ENCODE data around the gene KXD1. TPM values are rescaled to one million over a fixed set of nuclear protein-coding genes. Genes with fewer than 3 reads are reported as not detected.

KXD1 gene
- polyA plus RNA-seq, 2 of the 4 experiments (the other 2 are of a cell fraction) = 62.8 to 83.9 TPM

- 74% methylated on average over 9 of the region's 9 CpGs for WGBS (ENCODE audit: missing lambda C conversion rate)
- FAIRE-seq (no peak), DNase-seq (ENCODE audit: low read depth in 1 of 2, low spot score in 1 of 2) (no peak), ATAC-seq (no peak)
- POLR2A ChIA-PET = no interaction called here
- H3K27ac ChIP-seq = no peak overlapping the region
- peaks cover 28% of the 10 kb centered on the region; the same call in 2 of the 3 replicates for H3K4me1 ChIP-seq
- no peak overlapping the region for H3K4me2 ChIP-seq
- CTCF ChIA-PET = interaction anchor here (0.7 to 2.5 kb wide), 3 partner anchors 21 to 238 kb away, joined by 3 to 6 read pairs (median 3); partner anchors contain the start of gene REX1BD
- no peak overlapping the region for H3K4me3 ChIP-seq
- no peaks in the 10 kb centered on the region for H3K9me3 ChIP-seq
- TF ChIP-seq POLR2AphosphoS2 (conservative IDR thresholded peaks at IDR 0.05; ENCODE audit: low read length) = no peak
- TF ChIP-seq EHF (CRISPR knock-in tag; IDR thresholded peaks at IDR 0.05) = no peak
- TF ChIP-seq, protein P1, sequence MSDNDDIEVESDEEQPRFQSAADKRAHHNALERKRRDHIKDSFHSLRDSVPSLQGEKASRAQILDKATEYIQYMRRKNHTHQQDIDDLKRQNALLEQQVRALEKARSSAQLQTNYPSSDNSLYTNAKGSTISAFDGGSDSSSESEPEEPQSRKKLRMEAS (IDR thresholded peaks at IDR 0.05) = no peak
- TF ChIP-seq PBX3 (IDR thresholded peaks at IDR 0.05) = no peak
- TF ChIP-seq, protein P2, sequence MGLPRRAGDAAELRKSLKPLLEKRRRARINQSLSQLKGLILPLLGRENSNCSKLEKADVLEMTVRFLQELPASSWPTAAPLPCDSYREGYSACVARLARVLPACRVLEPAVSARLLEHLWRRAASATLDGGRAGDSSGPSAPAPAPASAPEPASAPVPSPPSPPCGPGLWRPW (IDR thresholded peaks at IDR 0.05) = no peak
- TF ChIP-seq BHLHE40 (IDR thresholded peaks at IDR 0.05; ENCODE audit: low read depth, low read length) = no peak
Measured at GRCh38 chr19:18608805-18609716, 51.4 kb downstream of the KXD1 start.

- CTCF ChIA-PET = interaction anchor here (0.7 to 1.1 kb wide), 3 partner anchors 21 to 237 kb away, joined by 3 read pairs; no protein-coding TSS in a partner anchor
- TF ChIP-seq, protein P3, sequence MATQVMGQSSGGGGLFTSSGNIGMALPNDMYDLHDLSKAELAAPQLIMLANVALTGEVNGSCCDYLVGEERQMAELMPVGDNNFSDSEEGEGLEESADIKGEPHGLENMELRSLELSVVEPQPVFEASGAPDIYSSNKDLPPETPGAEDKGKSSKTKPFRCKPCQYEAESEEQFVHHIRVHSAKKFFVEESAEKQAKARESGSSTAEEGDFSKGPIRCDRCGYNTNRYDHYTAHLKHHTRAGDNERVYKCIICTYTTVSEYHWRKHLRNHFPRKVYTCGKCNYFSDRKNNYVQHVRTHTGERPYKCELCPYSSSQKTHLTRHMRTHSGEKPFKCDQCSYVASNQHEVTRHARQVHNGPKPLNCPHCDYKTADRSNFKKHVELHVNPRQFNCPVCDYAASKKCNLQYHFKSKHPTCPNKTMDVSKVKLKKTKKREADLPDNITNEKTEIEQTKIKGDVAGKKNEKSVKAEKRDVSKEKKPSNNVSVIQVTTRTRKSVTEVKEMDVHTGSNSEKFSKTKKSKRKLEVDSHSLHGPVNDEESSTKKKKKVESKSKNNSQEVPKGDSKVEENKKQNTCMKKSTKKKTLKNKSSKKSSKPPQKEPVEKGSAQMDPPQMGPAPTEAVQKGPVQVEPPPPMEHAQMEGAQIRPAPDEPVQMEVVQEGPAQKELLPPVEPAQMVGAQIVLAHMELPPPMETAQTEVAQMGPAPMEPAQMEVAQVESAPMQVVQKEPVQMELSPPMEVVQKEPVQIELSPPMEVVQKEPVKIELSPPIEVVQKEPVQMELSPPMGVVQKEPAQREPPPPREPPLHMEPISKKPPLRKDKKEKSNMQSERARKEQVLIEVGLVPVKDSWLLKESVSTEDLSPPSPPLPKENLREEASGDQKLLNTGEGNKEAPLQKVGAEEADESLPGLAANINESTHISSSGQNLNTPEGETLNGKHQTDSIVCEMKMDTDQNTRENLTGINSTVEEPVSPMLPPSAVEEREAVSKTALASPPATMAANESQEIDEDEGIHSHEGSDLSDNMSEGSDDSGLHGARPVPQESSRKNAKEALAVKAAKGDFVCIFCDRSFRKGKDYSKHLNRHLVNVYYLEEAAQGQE (IDR thresholded peaks at IDR 0.05) = no peak
- TF ChIP-seq RARB (CRISPR knock-in tag; IDR thresholded peaks at IDR 0.05) (no peak), POLR2A (IDR thresholded peaks at IDR 0.05; ENCODE audit: low read length) (no peak), CBX8 (IDR thresholded peaks at IDR 0.05) (no peak), ZC3H11A (IDR thresholded peaks at IDR 0.05) (no peak)
- TF ChIP-seq, protein P2 (IDR thresholded peaks at IDR 0.05) = no peak
- no peak for FAIRE-seq
- ATAC-seq = no peak
- WGBS (ENCODE audit: missing lambda C conversion rate) = no CpG with 5 or more reads among the region's 2 CpGs
- DNase-seq (ENCODE audit: low read depth in 1 of 2, low spot score in 1 of 2) = no peak
- H3K4me3 ChIP-seq = no peak overlapping the region
- no peak overlapping the region for H3K4me2 ChIP-seq
- H3K27ac ChIP-seq = no peak overlapping the region
- POLR2A ChIA-PET = no interaction called here
- peaks cover 28% of the 10 kb centered on the region; the same call in 2 of the 3 replicates for H3K4me1 ChIP-seq
- H3K9me3 ChIP-seq = no peaks in the 10 kb centered on the region
Measured at GRCh38 chr19:18609717-18610051, 52.0 kb downstream of the KXD1 start.

GRCh38 chr19:18610245-18610555 lies 52.5 kb downstream of the KXD1 start:
- ChIA-PET POLR2A (no interaction called here), CTCF (interaction anchor here (0.7 to 1.1 kb wide), 3 partner anchors 21 to 237 kb away, joined by 3 read pairs; no protein-coding TSS in a partner anchor)
- WGBS (ENCODE audit: missing lambda C conversion rate) = 83% methylated on average over 1 of the region's 3 CpGs
- Histone ChIP-seq H3K4me1 (peaks cover 28% of the 10 kb centered on the region; the same call in 2 of the 3 replicates), H3K27ac (no peak overlapping the region), H3K4me3 (no peak overlapping the region), H3K4me2 (no peak overlapping the region), H3K9me3 (no peaks in the 10 kb centered on the region)
- no peak for FAIRE-seq
- TF ChIP-seq CEBPB (IDR thresholded peaks at IDR 0.05) (no peak), CHD2 (IDR thresholded peaks at IDR 0.05; ENCODE audit: low read length, partially characterized antibody) (no peak), EP300 (IDR thresholded peaks at IDR 0.05) (no peak), SMC3 (IDR thresholded peaks at IDR 0.05) (no peak), MYC (IDR thresholded peaks at IDR 0.05; ENCODE audit: borderline replicate concordance, low read length) (no peak), TP53 (CRISPR knock-in tag; IDR thresholded peaks at IDR 0.05) (no peak)
- ATAC-seq = peak in 1 of 2 experiments; percentile 49; a peak in 3 of 6 replicates
- DNase-seq (ENCODE audit: low read depth in 1 of 2, low spot score in 1 of 2) = no peak
